PC-9 (cell line): ENCODE measurements around the gene RNU4-1.

Experiments used
- EZH2 ChIP-seq: fragments of 200-600 bp; sonication (generic); IDR thresholded peaks from 2 replicates; pipeline ENCODE4 v1.8.0; 2017; ENCODE audit warnings: antibody characterized with exemption, low read depth
- TF ChIP-seq, protein P1 (sequence below): fragments of 200-600 bp; sonication (generic); conservative IDR thresholded peaks from 2 replicates; pipeline ENCODE4 v1.6.1; 2017; ENCODE audit warnings: mixed run types, antibody characterized with exemption, mild to moderate bottlenecking, moderate library complexity

DNA sequence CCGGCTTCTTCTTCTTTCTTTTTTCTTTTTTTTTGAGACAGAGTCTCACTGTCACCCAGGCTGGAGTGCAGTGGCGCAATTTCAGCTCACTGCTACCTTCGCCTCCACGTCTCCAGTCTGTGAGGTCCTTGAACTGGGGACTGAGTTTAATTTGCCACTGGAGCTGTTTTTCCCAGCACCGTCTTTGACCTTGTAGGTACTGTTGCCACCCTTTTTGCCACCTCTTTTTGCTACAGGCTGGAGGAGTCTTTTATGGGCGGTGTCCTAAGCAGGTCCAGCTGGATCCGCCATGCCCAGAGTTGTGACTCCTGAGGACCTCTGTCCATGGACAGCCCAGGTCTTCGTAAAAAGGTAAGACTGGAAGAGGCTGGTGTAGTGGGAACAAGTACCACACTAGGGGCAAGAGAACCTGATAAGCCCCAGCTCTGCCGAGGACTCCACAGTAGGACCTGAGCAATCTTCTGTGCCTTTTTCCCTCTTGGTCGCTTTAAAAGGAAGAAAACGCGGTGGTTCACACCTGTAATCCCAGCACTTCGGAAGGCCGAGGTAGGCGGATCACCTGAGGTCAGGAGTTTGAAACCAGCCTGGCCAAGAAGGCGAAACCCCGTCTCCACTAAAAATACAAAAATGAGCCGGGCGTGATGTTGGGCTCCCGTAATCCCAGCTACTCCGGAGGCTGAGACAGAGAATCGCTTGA, 2.3 kb downstream of the RNU4-1 start:
- no peak for TF ChIP-seq EZH2
- TF ChIP-seq, protein P1, sequence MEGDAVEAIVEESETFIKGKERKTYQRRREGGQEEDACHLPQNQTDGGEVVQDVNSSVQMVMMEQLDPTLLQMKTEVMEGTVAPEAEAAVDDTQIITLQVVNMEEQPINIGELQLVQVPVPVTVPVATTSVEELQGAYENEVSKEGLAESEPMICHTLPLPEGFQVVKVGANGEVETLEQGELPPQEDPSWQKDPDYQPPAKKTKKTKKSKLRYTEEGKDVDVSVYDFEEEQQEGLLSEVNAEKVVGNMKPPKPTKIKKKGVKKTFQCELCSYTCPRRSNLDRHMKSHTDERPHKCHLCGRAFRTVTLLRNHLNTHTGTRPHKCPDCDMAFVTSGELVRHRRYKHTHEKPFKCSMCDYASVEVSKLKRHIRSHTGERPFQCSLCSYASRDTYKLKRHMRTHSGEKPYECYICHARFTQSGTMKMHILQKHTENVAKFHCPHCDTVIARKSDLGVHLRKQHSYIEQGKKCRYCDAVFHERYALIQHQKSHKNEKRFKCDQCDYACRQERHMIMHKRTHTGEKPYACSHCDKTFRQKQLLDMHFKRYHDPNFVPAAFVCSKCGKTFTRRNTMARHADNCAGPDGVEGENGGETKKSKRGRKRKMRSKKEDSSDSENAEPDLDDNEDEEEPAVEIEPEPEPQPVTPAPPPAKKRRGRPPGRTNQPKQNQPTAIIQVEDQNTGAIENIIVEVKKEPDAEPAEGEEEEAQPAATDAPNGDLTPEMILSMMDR, result no peak
